Measurements from ENCODE around the gene LYPD6B.

DNA sequence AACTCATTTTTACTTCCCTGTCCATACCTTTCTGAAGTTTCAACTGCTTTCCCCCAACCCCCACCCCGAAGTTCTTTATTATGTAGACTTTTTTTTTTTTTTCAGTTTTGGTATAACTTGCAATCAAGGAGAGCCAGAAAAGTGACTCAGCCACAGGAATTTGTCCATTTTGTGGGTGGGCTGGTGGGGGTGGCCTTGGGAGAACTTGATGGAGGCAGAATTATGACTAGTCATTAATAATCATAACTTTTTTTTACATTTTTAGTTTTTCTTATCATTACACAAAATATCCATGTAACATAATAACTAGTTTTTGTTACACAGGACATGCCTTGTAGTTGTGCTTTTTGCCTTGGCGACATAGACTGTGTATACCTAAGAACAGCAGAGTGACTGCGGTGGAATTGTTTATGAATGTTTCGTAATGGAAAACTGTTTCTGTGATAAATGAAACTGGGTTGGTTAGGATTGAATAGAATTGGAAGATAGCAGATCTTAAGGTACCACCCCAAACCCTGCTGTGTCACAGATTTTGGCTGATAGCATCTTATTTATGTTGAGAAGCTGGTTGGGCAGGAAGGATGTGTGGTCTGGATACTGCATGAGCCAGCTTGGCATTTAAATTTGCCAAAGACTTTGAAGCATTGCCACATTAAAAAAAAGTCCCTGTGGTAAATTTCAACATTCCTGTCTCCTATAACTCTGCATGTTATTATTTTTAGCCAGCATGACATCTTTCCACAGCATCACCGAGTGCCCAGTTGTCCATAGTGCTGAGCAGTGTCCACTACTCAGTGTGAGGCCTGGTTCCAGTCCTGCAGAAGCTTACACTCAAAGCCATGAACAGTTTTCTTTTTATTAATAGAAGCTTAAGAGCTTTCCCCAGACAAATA lies 30.7 kb downstream of the LYPD6B start:
- TF ChIP-seq RAD21 (IDR thresholded peaks at IDR 0.05; ENCODE audit: low read depth) (no peak), POLR2A (IDR thresholded peaks at IDR 0.05; ENCODE audit: borderline replicate concordance, extremely low read depth, insufficient read depth, insufficient read length) (no peak), POLR2AphosphoS5 (IDR thresholded peaks at IDR 0.05; ENCODE audit: low read depth, low read length) (no peak), MAX (IDR thresholded peaks at IDR 0.05) (no peak), CTCF (IDR thresholded peaks at IDR 0.05 in 2 of 3, conservative IDR thresholded peaks at IDR 0.05 in 1 of 3; ENCODE audit: borderline replicate concordance in 1 of 3, insufficient read depth in 1 of 3, low read depth in 2 of 3, low read length in 2 of 3) (no peak), SIN3A (IDR thresholded peaks at IDR 0.05; ENCODE audit: low read depth) (no peak), TCF7L2 (IDR thresholded peaks at IDR 0.05; ENCODE audit: borderline replicate concordance, extremely low read depth, insufficient read depth, insufficient read length) (no peak), REST (IDR thresholded peaks at IDR 0.05; ENCODE audit: low read depth) (no peak), FOSL1 (IDR thresholded peaks at IDR 0.05; ENCODE audit: low read depth) (no peak), JUND (IDR thresholded peaks at IDR 0.05) (no peak), EZH2phosphoT487 (IDR thresholded peaks at IDR 0.05; ENCODE audit: borderline replicate concordance) (no peak), ELF1 (IDR thresholded peaks at IDR 0.05; ENCODE audit: borderline replicate concordance, low read depth) (no peak), ZBTB33 (IDR thresholded peaks at IDR 0.05; ENCODE audit: extremely low read depth, insufficient replicate concordance, low read length) (no peak)
- TF ChIP-seq, protein P1, sequence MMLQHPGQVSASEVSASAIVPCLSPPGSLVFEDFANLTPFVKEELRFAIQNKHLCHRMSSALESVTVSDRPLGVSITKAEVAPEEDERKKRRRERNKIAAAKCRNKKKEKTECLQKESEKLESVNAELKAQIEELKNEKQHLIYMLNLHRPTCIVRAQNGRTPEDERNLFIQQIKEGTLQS (IDR thresholded peaks at IDR 0.05): no peak
